HCT116 (cell line): ENCODE measurements around the gene GP1BA. TPM values are rescaled to one million over a fixed set of nuclear protein-coding genes. Genes with fewer than 3 reads are reported as not detected.

Experiments
- ATAC-seq: fragments of 200-7000 bp; cut with Tn5 transposase; 2 replicates; pipeline ENCODE4 v1.9.1; 2020; ENCODE audit warnings: mild to moderate bottlenecking, moderate library complexity
- BruUV-seq: library from RNA; stranded (reverse); fragments of 400-500 nt; replicated peaks from 2 replicates; lab custom pipeline; 2021; lab: Mats Ljungman, UMichigan
- CTCF ChIA-PET: fragments of 300-600 bp; sonication (Branson Sonifier 250); formaldehyde crosslinking; loops from one replicate; lab custom pipeline; 2021; ENCODE audit warnings: antibody characterized with exemption; lab: Charles Lee
- POLR2A ChIA-PET: fragments of 300-600, 350-600 bp; sonication (Branson Sonifier 250); formaldehyde crosslinking; loops from one replicate; lab custom pipeline; 2021; ENCODE audit warnings: antibody characterized with exemption; lab: Charles Lee
- RAD21 ChIA-PET, 2 experiments: fragments of 300-600 bp; sonication (Branson Sonifier 250); formaldehyde crosslinking; loops; one replicate each; lab custom pipeline; 2023; ENCODE audit warnings: low total read pairs in 2 of 2; ENCODE audit not compliant: uncharacterized antibody in 2 of 2, unreplicated experiment in 2 of 2, low non-redundant PET in 1 of 2; lab: Charles Lee
- DNase-seq: peaks from one replicate; pipeline ENCODE4 v3.0.0-alpha.2; 2010; ENCODE audit warnings: low read depth, low spot score
- H2AFZ ChIP-seq: fragments of 200-600 bp; shearing (Covaris generic), sonication (generic); 2 replicates; pipeline ENCODE4 v1.6.1; 2017; ENCODE audit warnings: low read depth, mixed run types, mixed read lengths, antibody characterized with exemption, low read length; ENCODE audit not compliant: poor library complexity, severe bottlenecking
- H3K27ac ChIP-seq: 2 replicates; pipeline ENCODE4 v1.5.1; 2012; ENCODE audit warnings: low read depth, low read length
- H3K27me3 ChIP-seq: fragments of 200-600 bp; sonication (generic); 2 replicates; pipeline ENCODE4 v1.6.1; 2016; ENCODE audit warnings: mixed run types, low read length, mixed read lengths; ENCODE audit not compliant: insufficient read depth
- H3K36me3 ChIP-seq, 2 experiments: fragments of 200-500 bp in 1 of 2; fragments of 200-600 bp in 1 of 2; sonication (Bioruptor generic) in 1 of 2; sonication (generic) in 1 of 2; 2 replicates each; pipeline versions ENCODE4 v1.5.1 to v1.6.1; 2014 to 2016; ENCODE audit warnings: low read length in 2 of 2, inconsistent platforms in 1 of 2, mixed read lengths in 1 of 2, mixed run types in 1 of 2; ENCODE audit not compliant: insufficient read depth in 2 of 2, control insufficient read depth in 1 of 2
- H3K4me1 ChIP-seq, 2 experiments: fragments of 200-600 bp in 1 of 2; sonication (generic) in 1 of 2; 2 replicates each; pipeline versions ENCODE4 v1.5.1 to v1.6.1; 2012 to 2017; ENCODE audit warnings: low read length in 2 of 2, inconsistent platforms in 1 of 2, mild to moderate bottlenecking in 1 of 2, mixed read lengths in 1 of 2, mixed run types in 1 of 2, moderate library complexity in 1 of 2; ENCODE audit not compliant: insufficient read depth in 2 of 2, control insufficient read depth in 1 of 2
- H3K4me2 ChIP-seq: fragments of 200-600 bp; sonication (generic); 2 replicates; pipeline ENCODE4 v1.6.1; 2017; ENCODE audit warnings: mixed run types, low read length, mixed read lengths
- H3K4me3 ChIP-seq, 2 experiments: fragments of 200-600 bp in 1 of 2; sonication (generic) in 1 of 2; replicated peaks in 1 of 2; 2 replicates each; pipeline ENCODE4 v1.5.1; 2011 to 2016; ENCODE audit warnings: low read length in 2 of 2, control low read depth in 1 of 2, low read depth in 1 of 2, mild to moderate bottlenecking in 1 of 2, mixed read lengths in 1 of 2, mixed run types in 1 of 2
- H3K79me2 ChIP-seq: fragments of 200-600 bp; sonication (generic); 2 replicates; pipeline ENCODE4 v1.6.1; 2017; ENCODE audit warnings: mild to moderate bottlenecking, mixed run types, low read length, moderate library complexity, mixed read lengths; ENCODE audit not compliant: insufficient read depth
- H3K9ac ChIP-seq: fragments of 200-600 bp; sonication (generic); 2 replicates; pipeline ENCODE4 v1.6.1; 2016; ENCODE audit warnings: low read length, mixed read lengths
- H3K9me2 ChIP-seq: fragments of 200-600 bp; sonication (generic), shearing (Covaris generic); 2 replicates; pipeline ENCODE4 v1.6.1; 2017; ENCODE audit warnings: mixed run types, mild to moderate bottlenecking, moderate library complexity; ENCODE audit not compliant: insufficient read depth
- H3K9me3 ChIP-seq, 2 experiments: fragments of 200-500 bp in 1 of 2; fragments of 200-600 bp in 1 of 2; sonication (Bioruptor generic) in 1 of 2; sonication (generic) in 1 of 2; 2 replicates each; pipeline ENCODE4 v1.6.1; 2014 to 2017; ENCODE audit warnings: low read length in 2 of 2, mixed read lengths in 2 of 2, inconsistent platforms in 1 of 2, low read depth in 1 of 2, mild to moderate bottlenecking in 1 of 2, mixed run types in 1 of 2, moderate library complexity in 1 of 2; ENCODE audit not compliant: control insufficient read depth in 1 of 2, insufficient read depth in 1 of 2
- H4K20me1 ChIP-seq: fragments of 200-600 bp; sonication (generic), shearing (Covaris generic); 2 replicates; pipeline ENCODE4 v1.6.1; 2017; ENCODE audit warnings: mixed run types, mild to moderate bottlenecking, moderate library complexity; ENCODE audit not compliant: insufficient read depth
- CBX3 ChIP-seq: IDR thresholded peaks from 2 replicates; pipeline ENCODE4 v1.6.1; 2012; ENCODE audit warnings: low read depth
- ELF1 ChIP-seq: IDR thresholded peaks from 2 replicates; pipeline ENCODE4 v1.6.1; 2012; ENCODE audit warnings: low read depth, borderline replicate concordance
- RAD21 ChIP-seq: IDR thresholded peaks from 2 replicates; pipeline ENCODE4 v1.6.1; 2012; ENCODE audit warnings: low read depth, mild to moderate bottlenecking
- SIN3A ChIP-seq: IDR thresholded peaks from 2 replicates; pipeline ENCODE4 v1.6.1; 2012; ENCODE audit warnings: low read depth
- SP1 ChIP-seq: IDR thresholded peaks from 2 replicates; pipeline ENCODE4 v1.6.1; 2012; ENCODE audit warnings: low read depth
- SRF ChIP-seq: IDR thresholded peaks from 2 replicates; pipeline ENCODE4 v1.6.1; 2012; ENCODE audit warnings: low read depth
- ZFX ChIP-seq: fragments of 450-650 bp; IDR thresholded peaks from 2 replicates; pipeline ENCODE4 v1.6.1; 2017
- intact Hi-C: fragments of 100-400 bp; cut with micrococcal nuclease; formaldehyde crosslinking; loops from 2 replicates; pipeline ENCODE4 v1.10.0; 2022
- total RNA-seq: library from RNA; stranded (reverse); gene quantifications from one replicate; pipeline ENCODE4 v1.2.1, GENCODE V29; 2021; ENCODE audit not compliant: unreplicated experiment
- TF ChIP-seq, protein P1 (sequence below): IDR thresholded peaks from 2 replicates; pipeline ENCODE4 v1.6.1; 2012
- TF ChIP-seq, protein P2 (sequence below): IDR thresholded peaks from 2 replicates; pipeline ENCODE4 v1.6.1; 2011; ENCODE audit warnings: mild to moderate bottlenecking, low read length, moderate library complexity; ENCODE audit not compliant: insufficient replicate concordance; ENCODE audit errors: extremely low read depth
- TF ChIP-seq, protein P3 (sequence below): IDR thresholded peaks from 2 replicates; pipeline ENCODE4 v1.6.1; 2012

Gene GP1BA
- total RNA-seq, 1 experiment from 2014 or later, result not detected

DNA sequence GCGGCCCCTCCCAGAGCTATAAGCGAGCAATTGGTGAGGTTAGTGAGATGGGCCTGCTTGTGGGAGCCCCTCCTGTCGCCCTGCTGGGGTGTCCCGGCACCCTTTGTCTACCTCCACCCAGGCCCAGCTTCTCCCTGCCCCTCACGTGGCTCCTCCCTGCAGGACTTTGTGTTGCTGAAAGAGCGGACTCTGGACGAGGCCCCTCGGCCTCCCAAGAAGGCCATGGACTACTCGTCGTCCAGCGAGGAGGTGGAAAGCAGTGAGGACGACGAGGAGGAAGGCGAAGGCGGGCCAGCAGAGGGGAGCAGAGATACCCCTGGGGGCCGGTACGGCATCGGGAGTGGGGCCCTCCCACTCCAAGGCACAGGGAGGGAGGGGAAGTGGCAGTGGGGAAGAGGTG is 38.8 kb upstream of the GP1BA start:
- no peak overlapping the region for H3K4me2 ChIP-seq
- intact Hi-C loops, result no loop called here
- H2AFZ ChIP-seq, result no peak overlapping the region
- TF ChIP-seq ELF1 (no peak), SP1 (no peak), CBX3 (no peak), SIN3A (no peak), ZFX (no peak), SRF (no peak), RAD21 (no peak)
- TF ChIP-seq, protein P1, sequence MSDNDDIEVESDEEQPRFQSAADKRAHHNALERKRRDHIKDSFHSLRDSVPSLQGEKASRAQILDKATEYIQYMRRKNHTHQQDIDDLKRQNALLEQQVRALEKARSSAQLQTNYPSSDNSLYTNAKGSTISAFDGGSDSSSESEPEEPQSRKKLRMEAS, result no peak
- TF ChIP-seq, protein P2, sequence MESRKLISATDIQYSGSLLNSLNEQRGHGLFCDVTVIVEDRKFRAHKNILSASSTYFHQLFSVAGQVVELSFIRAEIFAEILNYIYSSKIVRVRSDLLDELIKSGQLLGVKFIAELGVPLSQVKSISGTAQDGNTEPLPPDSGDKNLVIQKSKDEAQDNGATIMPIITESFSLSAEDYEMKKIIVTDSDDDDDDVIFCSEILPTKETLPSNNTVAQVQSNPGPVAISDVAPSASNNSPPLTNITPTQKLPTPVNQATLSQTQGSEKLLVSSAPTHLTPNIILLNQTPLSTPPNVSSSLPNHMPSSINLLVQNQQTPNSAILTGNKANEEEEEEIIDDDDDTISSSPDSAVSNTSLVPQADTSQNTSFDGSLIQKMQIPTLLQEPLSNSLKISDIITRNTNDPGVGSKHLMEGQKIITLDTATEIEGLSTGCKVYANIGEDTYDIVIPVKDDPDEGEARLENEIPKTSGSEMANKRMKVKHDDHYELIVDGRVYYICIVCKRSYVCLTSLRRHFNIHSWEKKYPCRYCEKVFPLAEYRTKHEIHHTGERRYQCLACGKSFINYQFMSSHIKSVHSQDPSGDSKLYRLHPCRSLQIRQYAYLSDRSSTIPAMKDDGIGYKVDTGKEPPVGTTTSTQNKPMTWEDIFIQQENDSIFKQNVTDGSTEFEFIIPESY, result no peak
- TF ChIP-seq, protein P3, sequence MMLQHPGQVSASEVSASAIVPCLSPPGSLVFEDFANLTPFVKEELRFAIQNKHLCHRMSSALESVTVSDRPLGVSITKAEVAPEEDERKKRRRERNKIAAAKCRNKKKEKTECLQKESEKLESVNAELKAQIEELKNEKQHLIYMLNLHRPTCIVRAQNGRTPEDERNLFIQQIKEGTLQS, result no peak
- H3K27me3 ChIP-seq, result no peaks in the 10 kb centered on the region
- no peaks in the 10 kb centered on the region for H3K79me2 ChIP-seq
- peaks cover 23 to 36% of the 10 kb centered on the region in 2 experiments for H3K36me3 ChIP-seq
- no peak overlapping the region for H3K9ac ChIP-seq
- no peaks in the 10 kb centered on the region for H3K9me3 ChIP-seq
- H3K4me1 ChIP-seq, result no peaks in the 10 kb centered on the region
- no TSS peak for BruUV-seq
- ChIA-PET RAD21 (no interaction called here), POLR2A (no interaction called here), CTCF (no interaction called here)
- no peak for DNase-seq
- H3K27ac ChIP-seq, result no peak overlapping the region
- H3K9me2 ChIP-seq, result no peaks in the 10 kb centered on the region
- no peak for ATAC-seq
- no peak overlapping the region for H3K4me3 ChIP-seq
- H4K20me1 ChIP-seq, result no peaks in the 10 kb centered on the region
